ENCODE measurements around the gene CNKSR3. TPM values are rescaled to one million over a fixed set of nuclear protein-coding genes. Genes with fewer than 3 reads are reported as not detected.
A peak's percentile ranks its signal among the peaks of the same experiment; 100 is the strongest.

CNKSR3 gene
- total RNA-seq, 4 donors from 2014 or later, result 11.7 to 22.7 (median 13.7) TPM

DNA sequence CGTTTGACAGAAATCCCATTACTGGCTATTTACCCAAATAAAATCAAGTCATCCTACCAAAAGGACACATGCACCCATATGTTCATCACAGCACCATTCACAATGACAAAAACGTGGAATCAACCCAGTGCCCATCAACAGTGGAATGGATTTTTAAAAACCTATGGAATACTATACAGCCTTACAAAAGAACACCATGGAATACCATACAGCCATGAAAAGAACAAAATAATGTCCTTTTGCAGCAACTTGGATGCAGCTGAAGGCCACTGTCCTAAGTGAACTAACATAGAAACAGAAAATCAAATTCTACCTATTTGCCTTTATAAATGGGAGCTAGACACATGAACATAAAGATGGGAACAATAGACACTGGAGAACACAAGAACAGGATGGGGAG is 136.5 kb downstream of the CNKSR3 start:
- Histone ChIP-seq H3K9me3 (no peaks in the 10 kb centered on the region), H3K27ac (no peak overlapping the region), H3K27me3 (no peaks in the 10 kb centered on the region), H3K4me1 (peaks cover 0 to 14% (median 0%) of the 10 kb centered on the region in 4 donors), H3K36me3 (no peaks in the 10 kb centered on the region), H3K4me3 (no peak overlapping the region)
- DNase-seq (ENCODE audit: low spot score in 2 of 2), result no peak
- 92 to 93% methylated on average over 2 of the region's 2 CpGs for WGBS, 2 donors
- TF ChIP-seq EP300 (IDR thresholded peaks at IDR 0.05), result no peak
- no peak for TF ChIP-seq POLR2A (IDR thresholded peaks at IDR 0.05)
- TF ChIP-seq, protein P1, sequence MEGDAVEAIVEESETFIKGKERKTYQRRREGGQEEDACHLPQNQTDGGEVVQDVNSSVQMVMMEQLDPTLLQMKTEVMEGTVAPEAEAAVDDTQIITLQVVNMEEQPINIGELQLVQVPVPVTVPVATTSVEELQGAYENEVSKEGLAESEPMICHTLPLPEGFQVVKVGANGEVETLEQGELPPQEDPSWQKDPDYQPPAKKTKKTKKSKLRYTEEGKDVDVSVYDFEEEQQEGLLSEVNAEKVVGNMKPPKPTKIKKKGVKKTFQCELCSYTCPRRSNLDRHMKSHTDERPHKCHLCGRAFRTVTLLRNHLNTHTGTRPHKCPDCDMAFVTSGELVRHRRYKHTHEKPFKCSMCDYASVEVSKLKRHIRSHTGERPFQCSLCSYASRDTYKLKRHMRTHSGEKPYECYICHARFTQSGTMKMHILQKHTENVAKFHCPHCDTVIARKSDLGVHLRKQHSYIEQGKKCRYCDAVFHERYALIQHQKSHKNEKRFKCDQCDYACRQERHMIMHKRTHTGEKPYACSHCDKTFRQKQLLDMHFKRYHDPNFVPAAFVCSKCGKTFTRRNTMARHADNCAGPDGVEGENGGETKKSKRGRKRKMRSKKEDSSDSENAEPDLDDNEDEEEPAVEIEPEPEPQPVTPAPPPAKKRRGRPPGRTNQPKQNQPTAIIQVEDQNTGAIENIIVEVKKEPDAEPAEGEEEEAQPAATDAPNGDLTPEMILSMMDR (IDR thresholded peaks at IDR 0.05), result no peak

DNA sequence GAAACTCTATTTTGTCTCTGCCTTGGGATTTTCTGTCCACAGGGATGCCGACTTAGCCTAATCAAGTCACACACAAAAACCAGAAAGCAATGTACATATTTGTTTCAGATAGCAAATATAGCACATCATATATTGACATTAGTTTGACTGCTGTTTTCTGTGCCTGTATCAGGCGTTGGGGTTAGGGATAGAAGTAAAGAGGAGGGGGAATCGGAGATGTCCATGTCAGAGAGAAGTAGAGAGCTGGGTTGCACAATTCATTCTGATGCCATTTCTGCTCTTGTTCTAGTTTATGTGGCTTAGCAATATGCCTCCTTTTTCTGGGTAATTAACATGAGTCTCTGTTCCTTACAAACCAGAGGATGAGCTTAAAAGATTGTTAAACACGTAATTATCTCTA is 139.2 kb downstream of the CNKSR3 start:
- Histone ChIP-seq H3K36me3 (no peaks in the 10 kb centered on the region), H3K4me3 (no peak overlapping the region), H3K27me3 (no peaks in the 10 kb centered on the region), H3K4me1 (peaks cover 0 to 14% (median 0%) of the 10 kb centered on the region in 4 donors), H3K27ac (peak overlapping the region in 2 of 4 donors; percentile 3 to 47), H3K9me3 (no peaks in the 10 kb centered on the region)
- DNase-seq (ENCODE audit: low spot score in 2 of 2), result no peak
- TF ChIP-seq EP300 (IDR thresholded peaks at IDR 0.05), result no peak
- no peak for TF ChIP-seq POLR2A (IDR thresholded peaks at IDR 0.05)
- TF ChIP-seq, protein P1 (IDR thresholded peaks at IDR 0.05), result no peak
- 69 to 74% methylated on average over 4 of the region's 4 CpGs for WGBS, 2 donors

DNA sequence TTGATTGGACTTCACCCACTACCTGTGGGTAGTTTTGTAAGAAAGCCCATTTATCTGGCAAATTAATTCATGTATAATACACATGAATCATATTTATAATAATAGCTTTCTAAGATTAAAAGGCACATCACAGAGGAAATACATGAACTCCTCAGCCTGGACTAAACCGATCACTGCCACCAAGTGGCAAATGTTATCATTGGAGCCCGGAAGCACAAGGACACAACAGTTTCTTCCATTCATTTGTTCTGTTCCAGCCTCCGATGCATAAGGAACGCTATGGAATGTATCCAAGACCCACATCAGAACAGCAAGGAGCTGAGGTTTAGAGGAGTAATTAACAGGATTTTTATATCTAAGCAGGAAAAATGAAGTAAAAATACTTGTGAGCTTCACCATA is 139.9 kb downstream of the CNKSR3 start:
- Histone ChIP-seq H3K27me3 (no peaks in the 10 kb centered on the region), H3K4me1 (peaks cover 0 to 14% (median 0%) of the 10 kb centered on the region in 4 donors), H3K4me3 (no peak overlapping the region), H3K36me3 (no peaks in the 10 kb centered on the region), H3K9me3 (no peaks in the 10 kb centered on the region), H3K27ac (peak overlapping the region in 2 of 4 donors; percentile 3 to 47)
- TF ChIP-seq POLR2A (IDR thresholded peaks at IDR 0.05), result no peak
- TF ChIP-seq EP300 (IDR thresholded peaks at IDR 0.05), result no peak
- TF ChIP-seq, protein P1 (IDR thresholded peaks at IDR 0.05), result peak; percentile 25 to 54 (median 41)
- DNase-seq (ENCODE audit: low spot score in 2 of 2), result no peak
- 3 to 12% methylated on average over 4 of the region's 4 CpGs for WGBS, 2 donors

DNA sequence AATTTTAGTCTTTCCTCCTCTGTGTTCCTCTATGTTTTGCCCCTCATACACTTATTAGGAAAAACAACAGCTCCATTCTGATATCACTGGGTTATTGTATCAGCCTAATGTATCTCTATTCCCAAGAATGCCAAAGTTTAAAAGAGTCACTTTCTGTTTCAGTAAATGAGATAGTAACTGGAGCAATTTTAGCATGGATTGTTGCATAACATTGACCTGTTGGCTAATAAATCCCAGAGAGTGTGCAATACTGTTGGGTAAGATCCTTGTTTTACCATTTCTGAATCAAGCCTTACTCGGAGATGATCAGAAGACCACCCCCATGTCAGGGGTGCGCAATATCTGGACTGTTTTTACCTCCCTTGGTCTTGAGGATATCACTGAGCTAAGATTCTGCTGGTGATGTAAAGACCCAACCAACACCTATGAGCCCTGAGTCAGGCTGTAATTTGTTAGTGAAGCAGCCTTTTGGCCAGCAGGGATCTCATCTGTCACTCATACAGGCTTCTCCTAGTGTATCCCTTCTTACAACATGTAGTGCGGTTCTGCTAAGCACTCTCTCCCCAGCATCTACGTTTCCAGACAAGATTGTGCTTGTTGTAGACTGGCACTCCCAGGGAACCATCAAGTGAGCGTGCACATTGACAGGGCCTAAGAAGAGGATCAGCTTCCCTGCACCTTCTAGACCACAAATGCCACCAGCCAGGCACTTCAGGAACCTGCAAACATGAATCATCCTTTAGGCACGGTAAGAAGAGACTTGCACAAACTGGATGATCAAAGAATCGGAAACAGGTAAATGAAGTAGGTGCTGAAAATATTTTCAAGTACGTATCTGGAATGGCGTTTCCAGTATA is 142.4 kb downstream of the CNKSR3 start:
- WGBS, 2 donors, result 75 to 83% methylated on average over 9 of the region's 9 CpGs
- TF ChIP-seq, protein P1 (IDR thresholded peaks at IDR 0.05), result no peak
- TF ChIP-seq EP300 (IDR thresholded peaks at IDR 0.05), result peak in 1 of 2 donors; percentile 41
- no peaks in the 10 kb centered on the region for H3K27me3 ChIP-seq

DNA sequence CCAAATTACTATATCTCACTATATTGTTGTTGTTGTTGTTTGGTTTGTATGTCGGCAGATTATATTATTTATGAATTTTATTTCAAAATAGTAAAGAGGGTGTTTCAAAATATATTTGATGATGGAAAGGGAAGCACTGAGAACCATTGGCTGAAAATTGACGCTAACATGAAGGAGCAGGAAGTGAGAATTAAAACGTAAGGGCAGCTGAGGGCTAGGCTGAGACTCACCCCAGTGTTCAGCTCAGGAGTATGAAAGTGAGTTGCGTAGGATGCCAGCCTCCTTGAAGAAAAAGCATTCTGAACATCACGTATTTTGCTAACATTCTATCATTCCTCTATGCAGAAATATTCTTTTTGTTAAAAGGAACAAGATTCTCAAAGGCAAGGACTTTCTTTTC is 143.1 kb downstream of the CNKSR3 start:
- H3K36me3 ChIP-seq, result no peaks in the 10 kb centered on the region
- TF ChIP-seq, protein P1 (IDR thresholded peaks at IDR 0.05), result no peak
- no peak for TF ChIP-seq POLR2A (IDR thresholded peaks at IDR 0.05)
- no peak for TF ChIP-seq EP300 (IDR thresholded peaks at IDR 0.05)
- 79 to 81% methylated on average over 5 of the region's 5 CpGs for WGBS, 2 donors

More for the DNA sequence above, 142.4 kb downstream of the CNKSR3 start:
- no peak for DNase-seq (ENCODE audit: low spot score in 2 of 2)
- H3K4me3 ChIP-seq, result no peak overlapping the region
- H3K36me3 ChIP-seq, result no peaks in the 10 kb centered on the region
- H3K27ac ChIP-seq, result peak overlapping the region in 1 of 4 donors; percentile 60
- peaks cover 0 to 14% (median 0%) of the 10 kb centered on the region in 4 donors for H3K4me1 ChIP-seq
- no peaks in the 10 kb centered on the region for H3K9me3 ChIP-seq

More for the DNA sequence above, 143.1 kb downstream of the CNKSR3 start:
- Histone ChIP-seq H3K4me1 (peaks cover 0 to 14% (median 0%) of the 10 kb centered on the region in 4 donors), H3K4me3 (no peak overlapping the region), H3K9me3 (no peaks in the 10 kb centered on the region), H3K27ac (peak overlapping the region in 1 of 4 donors; percentile 60), H3K27me3 (no peaks in the 10 kb centered on the region)
- DNase-seq (ENCODE audit: low spot score in 2 of 2), result no peak
